ENCODE results near the gene DLG1. TPM values are rescaled to one million over a fixed set of nuclear protein-coding genes. Genes with fewer than 3 reads are reported as not detected.
A peak's percentile ranks its signal among the peaks of the same experiment; 100 is the strongest.

DLG1 gene
- total RNA-seq, 2 donors from 2014 or later: 64.5 to 64.7 TPM

DNA sequence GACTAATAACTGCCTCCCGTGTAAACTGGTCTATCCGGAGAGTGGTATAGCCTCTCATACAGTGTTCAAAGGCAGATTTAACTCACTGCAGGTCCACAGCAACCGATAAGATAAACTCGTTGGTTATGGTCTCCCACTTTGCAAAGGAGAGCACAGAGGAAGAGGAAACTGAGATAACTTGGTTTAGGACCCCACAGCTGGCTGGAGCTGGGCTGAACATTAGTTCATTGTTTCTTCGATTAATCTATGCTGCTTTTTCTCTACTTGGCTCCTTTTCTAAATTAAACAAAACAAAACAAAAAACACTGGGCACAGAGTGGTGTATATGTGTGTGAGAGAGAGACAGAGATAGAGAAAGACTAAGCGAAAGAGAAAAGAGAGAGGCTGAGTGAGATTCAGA lies 5.0 kb upstream of the DLG1 start:
- H3K4me1 Mint-ChIP-seq: peaks cover 18% of the 10 kb centered on the region
- no peak for ATAC-seq (replicated peaks)
- H3K36me3 Mint-ChIP-seq (ENCODE audit: low read depth): no peaks in the 10 kb centered on the region
- H3K27me3 Mint-ChIP-seq: peaks cover 14% of the 10 kb centered on the region
- H3K27ac Mint-ChIP-seq: no peak overlapping the region
- no peaks in the 10 kb centered on the region for H3K9me3 Mint-ChIP-seq
- no peak overlapping the region for H3K4me3 Mint-ChIP-seq

DNA sequence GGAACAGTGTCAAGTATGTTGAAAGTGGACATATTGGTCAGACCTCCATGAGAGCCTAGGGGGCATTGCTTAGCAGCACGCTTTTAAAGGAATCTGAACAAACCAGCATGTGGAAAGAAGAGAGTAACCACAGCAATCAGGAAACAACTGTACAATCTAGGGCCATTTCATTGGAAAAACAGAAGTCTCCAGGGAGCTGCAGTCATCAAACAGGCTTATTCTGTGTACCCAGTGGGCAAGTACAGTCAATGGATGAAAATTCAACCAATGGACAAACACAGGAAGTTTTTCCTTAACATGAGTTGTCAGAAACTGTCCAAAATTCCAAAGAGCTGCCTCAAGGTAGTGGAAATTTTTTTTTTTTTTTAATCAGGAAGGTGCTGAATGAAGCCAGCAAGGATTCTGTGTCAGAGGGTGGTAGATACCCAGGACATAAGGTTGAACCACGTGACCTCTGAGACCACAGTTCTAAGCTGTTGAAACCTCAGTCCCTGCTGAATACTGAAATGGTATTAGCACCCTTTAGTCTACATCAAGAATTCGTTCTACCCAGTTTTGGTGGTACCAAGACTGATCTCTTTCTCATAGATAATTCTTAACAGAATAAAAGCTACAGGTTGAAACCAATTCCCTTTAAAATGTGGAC lies 4.4 kb upstream of the DLG1 start:
- Mint-ChIP-seq H3K27ac (no peak overlapping the region), H3K9me3 (no peaks in the 10 kb centered on the region), H3K4me1 (peaks cover 17% of the 10 kb centered on the region), H3K36me3 (ENCODE audit: low read depth) (no peaks in the 10 kb centered on the region), H3K4me3 (no peak overlapping the region), H3K27me3 (peaks cover 14% of the 10 kb centered on the region)
- no peak for ATAC-seq (replicated peaks)

DNA sequence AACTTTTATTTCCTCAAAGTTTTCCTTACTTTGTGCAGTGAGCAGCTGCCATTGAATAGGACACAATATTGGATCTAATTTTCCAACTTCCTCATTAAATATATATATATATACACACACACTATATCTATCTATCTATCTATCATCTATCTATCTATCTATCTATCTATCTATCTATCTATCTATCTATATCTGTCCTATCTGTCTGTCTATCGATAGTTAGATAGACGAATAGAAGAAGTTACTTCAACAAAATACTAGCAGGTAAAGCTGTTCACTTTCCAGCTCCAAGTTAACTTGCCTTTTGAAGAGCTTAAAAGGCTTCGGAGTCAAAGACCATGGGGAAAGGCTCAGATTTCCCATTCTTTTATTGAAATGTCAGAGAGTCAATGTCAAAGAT lies 3.6 kb upstream of the DLG1 start:
- ATAC-seq (replicated peaks): no peak
- peaks cover 17% of the 10 kb centered on the region for H3K4me1 Mint-ChIP-seq
- peaks cover 3% of the 10 kb centered on the region for H3K36me3 Mint-ChIP-seq (ENCODE audit: low read depth)
- H3K27me3 Mint-ChIP-seq: peaks cover 14% of the 10 kb centered on the region
- no peak overlapping the region for H3K27ac Mint-ChIP-seq
- H3K4me3 Mint-ChIP-seq: no peak overlapping the region
- H3K9me3 Mint-ChIP-seq: no peaks in the 10 kb centered on the region

DNA sequence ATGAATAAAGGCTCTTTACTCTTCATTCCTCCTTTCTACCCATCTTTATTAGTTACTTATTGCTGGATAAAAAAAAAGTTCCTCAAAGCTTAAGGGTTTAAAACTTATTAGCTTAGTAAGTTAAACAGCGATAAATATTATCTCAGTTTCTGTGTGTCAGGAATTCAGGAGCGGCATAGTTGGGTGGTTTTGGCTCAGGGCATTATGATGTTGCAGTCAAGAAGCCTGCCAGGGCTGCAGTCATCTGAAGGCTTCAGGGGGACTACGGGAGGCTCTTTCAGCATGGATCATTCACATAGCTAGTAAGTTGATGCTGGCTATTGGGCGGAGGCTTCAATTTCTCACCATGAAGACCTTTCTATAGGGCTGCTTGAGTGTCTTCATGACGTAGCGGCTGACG lies 1.9 kb upstream of the DLG1 start:
- ATAC-seq (replicated peaks): no peak
- Mint-ChIP-seq H3K27ac (no peak overlapping the region), H3K36me3 (ENCODE audit: low read depth) (peaks cover 20% of the 10 kb centered on the region), H3K9me3 (no peaks in the 10 kb centered on the region), H3K27me3 (peaks cover 14% of the 10 kb centered on the region), H3K4me1 (peaks cover 13% of the 10 kb centered on the region), H3K4me3 (no peak overlapping the region)

DNA sequence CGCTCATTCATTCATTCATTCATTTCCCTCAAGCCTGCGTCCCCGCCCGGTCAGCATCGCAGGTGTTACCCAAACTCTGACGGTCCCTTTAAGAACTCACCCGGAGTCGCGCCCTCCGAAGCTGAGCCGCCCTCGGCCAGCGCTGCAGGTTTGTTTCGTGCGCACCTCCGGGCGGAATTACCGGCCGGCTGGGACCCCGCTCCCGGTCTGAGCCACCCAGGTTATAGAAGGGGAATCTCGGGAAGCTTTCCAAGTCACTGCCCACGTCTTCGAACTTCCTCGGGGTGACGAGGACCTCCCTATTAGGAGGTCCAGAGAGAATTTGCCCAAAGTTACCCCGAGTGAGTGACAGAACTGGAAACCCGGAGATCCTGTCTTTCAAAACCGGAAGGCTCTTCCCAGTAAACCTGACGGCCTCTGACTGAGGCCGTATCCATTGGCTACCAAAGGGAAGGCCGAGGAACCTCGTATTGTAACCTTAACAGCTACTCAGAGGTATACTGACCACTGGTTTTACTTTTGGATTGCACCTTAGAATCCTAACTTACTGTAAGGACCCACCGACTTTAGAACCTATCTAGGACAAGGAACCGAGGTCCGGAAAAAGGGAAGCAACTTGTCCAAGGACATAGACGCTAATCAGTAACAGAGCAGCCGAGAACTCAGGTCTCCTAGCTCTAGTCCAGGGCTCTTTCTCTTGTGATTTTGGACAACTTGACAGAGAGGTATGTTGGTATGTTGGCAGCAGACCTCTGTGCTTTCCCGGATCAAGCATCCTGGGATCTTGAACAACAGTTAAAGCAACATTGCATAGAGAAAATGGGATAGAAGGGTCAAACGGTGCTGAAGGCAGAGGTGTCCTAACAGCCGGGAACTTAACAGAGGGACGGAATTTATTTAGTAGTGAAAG lies 788 bp upstream of the DLG1 start:
- peak overlapping the region; percentile 94 for H3K4me3 Mint-ChIP-seq
- H3K9me3 Mint-ChIP-seq: no peaks in the 10 kb centered on the region
- H3K27ac Mint-ChIP-seq: peak overlapping the region; percentile 86
- H3K36me3 Mint-ChIP-seq (ENCODE audit: low read depth): peaks cover 31% of the 10 kb centered on the region
- H3K4me1 Mint-ChIP-seq: peaks cover 13% of the 10 kb centered on the region
- H3K27me3 Mint-ChIP-seq: peaks cover 14% of the 10 kb centered on the region
- ATAC-seq (replicated peaks): no peak

DNA sequence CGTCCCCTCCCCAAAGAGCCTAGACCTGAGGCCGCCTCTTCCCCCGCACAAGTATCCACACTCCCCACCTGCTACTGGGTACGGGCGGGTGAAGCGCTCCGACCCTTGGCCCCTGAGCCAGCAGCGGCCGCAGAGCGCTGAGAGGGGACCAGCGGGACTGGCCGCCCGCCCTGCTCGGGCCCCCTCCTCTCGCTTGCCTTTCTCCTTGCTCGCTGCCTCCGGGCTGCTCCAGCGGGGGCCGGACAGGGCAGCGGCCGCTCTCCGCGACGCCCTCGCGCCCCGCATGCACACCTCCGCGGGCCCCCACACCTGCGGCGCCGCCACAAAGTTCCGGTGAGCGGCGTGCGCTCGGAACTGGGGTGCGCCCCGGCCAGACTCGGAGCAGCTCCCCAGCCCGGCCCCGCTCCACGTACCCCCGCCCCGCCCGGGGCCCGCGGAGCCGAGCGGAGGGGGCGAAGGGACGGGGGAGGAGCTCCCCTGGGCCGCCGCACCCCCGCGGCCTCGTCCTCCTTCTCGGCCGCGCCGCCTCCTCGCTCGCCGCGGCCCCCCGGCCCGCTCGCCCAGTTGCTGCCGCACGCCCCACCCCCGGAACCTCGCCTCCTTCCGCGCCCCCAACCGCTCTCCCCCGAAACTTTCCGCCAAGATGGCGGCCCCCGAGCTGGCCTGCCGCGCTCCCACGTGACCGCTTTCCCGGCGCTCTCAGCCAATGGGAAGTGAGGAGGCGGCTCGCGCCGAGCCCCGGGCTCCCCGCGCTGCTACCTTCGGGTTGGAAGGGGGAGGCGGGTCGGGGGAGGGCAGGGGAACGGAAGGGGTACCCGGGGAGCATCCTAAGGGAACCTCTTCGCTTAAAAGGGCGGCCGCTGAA lies 704 bp downstream of the DLG1 start:
- peaks cover 46% of the 10 kb centered on the region for H3K36me3 Mint-ChIP-seq (ENCODE audit: low read depth)
- peak overlapping the region; percentile 94 for H3K4me3 Mint-ChIP-seq
- H3K27ac Mint-ChIP-seq: peak overlapping the region; percentile 91
- no peaks in the 10 kb centered on the region for H3K9me3 Mint-ChIP-seq
- H3K4me1 Mint-ChIP-seq: peaks cover 13% of the 10 kb centered on the region
- ATAC-seq (replicated peaks): peak; percentile 90
- H3K27me3 Mint-ChIP-seq: peaks cover 14% of the 10 kb centered on the region

DNA sequence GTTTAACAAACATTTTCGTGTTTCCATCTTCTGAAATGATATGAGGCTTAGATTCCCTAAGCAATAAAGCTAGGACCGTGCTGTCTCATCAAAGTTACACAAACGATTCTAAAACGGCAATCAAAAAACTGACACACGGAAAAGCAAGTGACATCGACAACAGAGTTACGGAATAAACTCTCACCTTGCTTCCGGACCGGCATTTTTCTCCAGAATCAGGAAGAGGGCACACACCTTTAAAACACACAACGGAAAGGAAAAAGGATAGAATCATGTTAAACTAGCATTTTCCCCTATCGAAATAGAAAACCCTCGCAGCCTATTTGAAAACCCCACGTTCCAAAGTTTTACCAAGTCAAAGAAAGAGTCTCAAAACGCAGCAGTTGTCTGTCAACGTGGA lies 1.4 kb downstream of the DLG1 start:
- Mint-ChIP-seq H3K27me3 (peaks cover 10% of the 10 kb centered on the region), H3K36me3 (ENCODE audit: low read depth) (peaks cover 53% of the 10 kb centered on the region), H3K4me1 (peaks cover 17% of the 10 kb centered on the region), H3K9me3 (no peaks in the 10 kb centered on the region), H3K27ac (peak overlapping the region; percentile 91), H3K4me3 (peak overlapping the region; percentile 94)
- ATAC-seq (replicated peaks): no peak

DNA sequence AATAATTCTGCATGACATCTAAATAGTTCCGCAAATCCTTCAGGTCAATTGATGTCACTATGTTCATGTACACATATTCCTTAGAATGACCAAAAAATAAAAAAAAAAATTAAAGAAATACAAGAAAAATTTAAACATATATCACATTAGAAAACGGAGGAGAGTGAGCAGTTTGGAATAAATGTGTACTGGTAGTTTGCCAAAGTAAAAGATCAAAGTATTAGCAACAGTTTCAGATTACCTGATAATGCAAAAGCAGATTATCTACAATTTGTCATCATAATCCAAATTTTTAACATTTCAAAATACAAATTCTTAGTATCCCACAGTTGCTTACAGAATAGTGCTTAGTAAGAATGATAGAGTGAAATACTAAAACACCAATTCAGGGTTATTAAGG lies 1.9 kb downstream of the DLG1 start:
- Mint-ChIP-seq H3K4me1 (peaks cover 21% of the 10 kb centered on the region), H3K4me3 (peak overlapping the region; percentile 94), H3K27ac (peak overlapping the region; percentile 91), H3K27me3 (peaks cover 10% of the 10 kb centered on the region), H3K36me3 (ENCODE audit: low read depth) (peaks cover 58% of the 10 kb centered on the region), H3K9me3 (no peaks in the 10 kb centered on the region)
- ATAC-seq (replicated peaks): no peak

DNA sequence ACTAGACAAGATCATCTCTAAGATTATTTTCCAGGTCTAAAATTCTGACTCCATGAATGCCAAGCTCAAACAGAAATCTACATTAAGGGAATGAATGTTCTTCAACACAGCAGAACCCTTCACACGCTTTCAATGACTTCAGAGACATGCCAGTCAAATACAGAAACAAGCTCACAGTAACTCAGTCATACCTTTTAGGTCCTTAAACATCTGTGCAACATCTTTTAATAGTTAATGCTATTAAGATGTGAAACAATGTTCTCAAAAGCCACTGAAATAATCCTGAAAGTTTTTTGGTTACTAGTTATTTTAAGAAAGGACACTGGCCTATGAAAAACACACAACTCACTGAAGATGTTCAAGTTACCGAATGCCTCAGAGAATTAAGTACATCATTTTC lies 2.5 kb downstream of the DLG1 start:
- Mint-ChIP-seq H3K27me3 (peaks cover 7% of the 10 kb centered on the region), H3K4me3 (peak overlapping the region; percentile 94), H3K4me1 (peaks cover 28% of the 10 kb centered on the region), H3K27ac (no peak overlapping the region), H3K36me3 (ENCODE audit: low read depth) (peaks cover 65% of the 10 kb centered on the region), H3K9me3 (no peaks in the 10 kb centered on the region)
- ATAC-seq (replicated peaks): no peak

DNA sequence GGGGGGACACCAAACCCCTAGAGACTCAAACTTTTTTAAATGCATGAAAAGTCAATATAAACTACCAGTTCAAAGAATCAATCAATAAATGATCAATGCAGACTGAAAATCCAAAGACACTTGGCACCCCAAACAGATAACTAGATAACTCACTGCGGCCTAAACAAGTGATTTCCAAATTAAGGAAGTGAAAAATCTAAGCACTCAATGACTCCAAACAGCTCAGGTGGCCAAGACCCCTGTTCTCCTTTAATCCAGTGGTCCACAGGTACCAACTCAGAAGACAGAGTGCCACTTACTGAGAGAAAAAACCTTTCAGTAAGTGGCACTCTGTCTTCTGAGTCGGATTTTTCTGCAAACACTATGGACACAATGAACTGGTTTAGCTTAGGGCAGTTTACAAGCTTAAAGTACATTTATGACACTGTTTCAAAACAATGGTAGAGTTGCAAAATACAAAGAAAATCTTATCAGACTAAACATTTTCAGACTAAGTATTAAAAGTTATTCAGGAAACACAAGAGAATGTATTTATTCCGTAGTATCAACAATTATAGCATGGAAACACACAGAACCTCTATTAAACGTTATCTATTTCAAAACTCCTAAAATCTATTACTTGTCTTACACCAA lies 4.7 kb downstream of the DLG1 start:
- Mint-ChIP-seq H3K36me3 (ENCODE audit: low read depth) (peaks cover 86% of the 10 kb centered on the region), H3K9me3 (no peaks in the 10 kb centered on the region), H3K4me3 (no peak overlapping the region), H3K27ac (no peak overlapping the region), H3K27me3 (no peaks in the 10 kb centered on the region), H3K4me1 (peaks cover 32% of the 10 kb centered on the region)
- ATAC-seq (replicated peaks): no peak

DNA sequence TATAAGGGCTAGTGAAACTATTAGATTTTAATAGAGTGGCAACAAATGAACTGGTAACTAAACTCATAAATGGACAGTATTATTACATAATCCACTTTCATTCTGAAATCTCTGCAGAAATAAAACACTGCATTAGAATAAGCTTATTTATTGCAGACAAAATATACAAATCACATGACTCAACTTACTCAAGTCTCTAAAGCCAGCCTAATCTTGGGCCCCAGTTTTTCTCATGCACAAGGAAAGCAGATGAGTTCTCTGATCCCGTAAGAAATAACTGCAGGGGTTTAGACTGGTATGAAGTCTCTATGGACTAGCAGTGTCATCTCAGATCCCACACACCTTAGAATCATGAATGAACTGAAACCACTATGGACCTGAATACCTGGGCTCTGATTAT lies 5.8 kb downstream of the DLG1 start:
- Mint-ChIP-seq H3K27me3 (no peaks in the 10 kb centered on the region), H3K36me3 (ENCODE audit: low read depth) (peaks cover 97% of the 10 kb centered on the region), H3K27ac (no peak overlapping the region), H3K4me1 (peaks cover 32% of the 10 kb centered on the region), H3K4me3 (peak overlapping the region; percentile 48), H3K9me3 (no peaks in the 10 kb centered on the region)
- no peak for ATAC-seq (replicated peaks)

DNA sequence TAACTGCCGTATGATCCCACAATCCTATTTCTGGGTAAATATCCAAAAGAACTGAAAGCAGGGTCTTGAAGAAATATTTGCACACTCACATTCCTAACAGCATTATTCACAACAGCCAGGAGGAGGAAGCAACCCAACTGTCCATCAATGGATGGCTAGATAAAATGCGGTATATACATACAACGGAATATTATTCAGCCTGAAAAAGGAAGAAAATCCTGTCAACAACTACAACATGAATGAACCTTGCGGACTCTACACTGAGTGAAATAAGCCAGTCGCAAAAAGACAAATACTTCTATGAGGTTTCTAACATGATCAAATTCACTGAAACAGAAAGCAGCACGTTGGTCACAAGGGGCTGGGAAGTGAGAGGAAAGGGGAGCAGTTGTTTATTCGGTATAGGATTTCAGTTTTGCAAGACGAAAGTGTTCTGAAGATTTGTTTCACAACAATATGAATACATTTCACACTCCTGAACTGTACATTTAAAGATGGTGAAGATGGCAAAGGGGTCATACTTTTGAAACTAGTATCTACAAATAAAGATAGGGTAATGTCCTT lies 6.2 kb downstream of the DLG1 start:
- ATAC-seq (replicated peaks): peak; percentile 62
- peaks cover 32% of the 10 kb centered on the region for H3K4me1 Mint-ChIP-seq
- H3K36me3 Mint-ChIP-seq (ENCODE audit: low read depth): peaks cover 100% of the 10 kb centered on the region
- peak overlapping the region; percentile 48 for H3K4me3 Mint-ChIP-seq
- H3K27ac Mint-ChIP-seq: peak overlapping the region; percentile 12
- no peaks in the 10 kb centered on the region for H3K27me3 Mint-ChIP-seq
- no peaks in the 10 kb centered on the region for H3K9me3 Mint-ChIP-seq

DNA sequence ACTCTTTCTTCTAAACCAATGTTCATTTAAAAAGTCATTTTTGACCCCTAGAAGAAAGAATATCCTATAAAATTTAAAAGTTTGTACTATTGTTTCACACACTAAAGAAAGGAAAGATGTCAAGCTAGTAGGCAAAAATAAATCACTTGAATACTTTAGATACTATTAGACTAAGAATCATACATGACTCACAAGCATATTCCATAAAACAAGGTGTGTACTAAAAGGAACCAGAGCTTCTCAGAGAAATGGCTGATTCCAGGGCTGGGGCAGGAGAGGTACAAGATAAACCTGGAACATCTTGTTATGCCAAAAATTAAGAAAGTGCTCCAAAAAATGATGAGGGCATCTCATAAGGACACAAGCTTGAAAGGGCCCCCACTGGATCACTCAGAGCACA lies 8.7 kb downstream of the DLG1 start:
- Mint-ChIP-seq H3K4me1 (peaks cover 27% of the 10 kb centered on the region), H3K9me3 (no peaks in the 10 kb centered on the region), H3K27ac (peak overlapping the region; percentile 12), H3K36me3 (ENCODE audit: low read depth) (peaks cover 96% of the 10 kb centered on the region), H3K4me3 (peak overlapping the region; percentile 1), H3K27me3 (no peaks in the 10 kb centered on the region)
- ATAC-seq (replicated peaks): no peak

DNA sequence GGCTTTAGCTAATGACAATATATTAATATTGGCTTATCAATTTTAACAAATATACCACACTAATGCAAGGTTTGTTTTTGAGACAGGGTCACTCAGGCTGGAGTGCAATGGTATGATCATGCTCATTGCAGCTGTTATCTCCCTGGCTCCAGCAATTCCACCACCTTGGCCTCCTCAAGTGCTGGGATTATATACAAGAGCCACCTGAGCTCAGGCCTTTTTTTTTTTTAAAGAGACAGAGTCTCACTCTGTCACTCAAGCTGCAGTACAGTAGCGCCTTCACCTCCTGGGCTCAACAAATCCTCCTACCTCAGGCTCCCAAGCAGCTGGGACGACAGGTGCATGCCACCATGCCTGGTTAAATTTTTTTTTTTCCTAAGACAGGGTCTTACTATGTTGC lies 11.7 kb downstream of the DLG1 start:
- peaks cover 27% of the 10 kb centered on the region for H3K4me1 Mint-ChIP-seq
- H3K4me3 Mint-ChIP-seq: no peak overlapping the region
- no peaks in the 10 kb centered on the region for H3K9me3 Mint-ChIP-seq
- H3K27ac Mint-ChIP-seq: no peak overlapping the region
- peaks cover 96% of the 10 kb centered on the region for H3K36me3 Mint-ChIP-seq (ENCODE audit: low read depth)
- H3K27me3 Mint-ChIP-seq: no peaks in the 10 kb centered on the region
- no peak for ATAC-seq (replicated peaks)
